ENCODE measurements around the gene NEMF. TPM values are rescaled to one million over a fixed set of nuclear protein-coding genes. Genes with fewer than 3 reads are reported as not detected.

The NEMF gene
- total and polyA plus RNA-seq, 2 donors (not counting 1 experiment from before 2014, with no cell fraction given), result 26.7 to 127 TPM

DNA sequence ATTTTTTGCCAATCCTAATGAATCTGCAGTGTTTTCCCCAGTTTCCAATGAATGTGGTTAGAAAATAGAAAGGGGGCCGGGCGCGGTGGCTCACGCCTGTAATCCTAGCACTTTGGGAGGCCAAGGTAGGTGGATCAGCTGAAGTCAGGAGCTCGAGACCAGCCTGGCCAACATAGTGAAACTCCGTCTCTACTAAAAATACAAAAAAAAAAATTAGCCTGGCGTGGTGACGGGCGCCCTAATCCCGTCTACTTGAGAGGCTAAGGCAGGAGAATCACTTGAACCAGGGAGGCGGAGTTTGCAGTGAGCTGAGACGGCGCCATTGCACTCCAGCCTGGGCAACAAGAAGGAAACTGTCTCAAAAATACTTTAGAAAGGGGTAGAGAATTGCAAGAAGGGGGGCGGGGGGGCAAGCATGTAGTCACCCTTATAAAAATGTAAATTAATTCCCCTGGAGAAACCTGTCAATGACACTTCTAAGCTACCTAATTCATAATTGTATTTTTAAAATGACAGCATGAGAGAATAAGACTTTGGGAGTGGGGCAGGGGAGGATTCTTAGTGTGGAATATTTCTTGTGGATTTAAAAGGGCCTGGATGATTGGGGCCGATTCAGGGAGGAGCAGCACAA, 82.9 kb downstream of the NEMF start:
- peak overlapping the region; percentile 98 for H3K4me3 Mint-ChIP-seq
- TF ChIP-seq, protein P1, sequence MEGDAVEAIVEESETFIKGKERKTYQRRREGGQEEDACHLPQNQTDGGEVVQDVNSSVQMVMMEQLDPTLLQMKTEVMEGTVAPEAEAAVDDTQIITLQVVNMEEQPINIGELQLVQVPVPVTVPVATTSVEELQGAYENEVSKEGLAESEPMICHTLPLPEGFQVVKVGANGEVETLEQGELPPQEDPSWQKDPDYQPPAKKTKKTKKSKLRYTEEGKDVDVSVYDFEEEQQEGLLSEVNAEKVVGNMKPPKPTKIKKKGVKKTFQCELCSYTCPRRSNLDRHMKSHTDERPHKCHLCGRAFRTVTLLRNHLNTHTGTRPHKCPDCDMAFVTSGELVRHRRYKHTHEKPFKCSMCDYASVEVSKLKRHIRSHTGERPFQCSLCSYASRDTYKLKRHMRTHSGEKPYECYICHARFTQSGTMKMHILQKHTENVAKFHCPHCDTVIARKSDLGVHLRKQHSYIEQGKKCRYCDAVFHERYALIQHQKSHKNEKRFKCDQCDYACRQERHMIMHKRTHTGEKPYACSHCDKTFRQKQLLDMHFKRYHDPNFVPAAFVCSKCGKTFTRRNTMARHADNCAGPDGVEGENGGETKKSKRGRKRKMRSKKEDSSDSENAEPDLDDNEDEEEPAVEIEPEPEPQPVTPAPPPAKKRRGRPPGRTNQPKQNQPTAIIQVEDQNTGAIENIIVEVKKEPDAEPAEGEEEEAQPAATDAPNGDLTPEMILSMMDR (IDR thresholded peaks at IDR 0.05), result no peak
- TF ChIP-seq EZH2 (IDR thresholded peaks at IDR 0.05; ENCODE audit: borderline replicate concordance, insufficient read depth, low read depth, low read length, poor library complexity, severe bottlenecking), result no peak

More for the DNA sequence above, 82.9 kb downstream of the NEMF start:
- POLR2A ChIA-PET, result interaction anchor here (0.6 to 3.0 kb wide), 4 partner anchors 11 to 183 kb away, joined by 3 to 35 read pairs (median 6); partner anchors contain the start of gene DNAAF2
- H4K20me1 ChIP-seq (ENCODE audit: control insufficient read depth, insufficient read depth, low read length, poor library complexity, severe bottlenecking), result peaks cover 15% of the 10 kb centered on the region
- H3K4me2 ChIP-seq (replicated peaks; ENCODE audit: low read depth, low read length, poor library complexity, severe bottlenecking), result peak overlapping the region; percentile 95
- intact Hi-C loops (cut with micrococcal nuclease), result loop anchor here (2.0 to 5.0 kb wide), 5 partner anchors 83 to 543 kb away; partner anchors contain the start of genes DMAC2L, L2HGDH, NEMF and RPS29
- peaks cover 22 to 29% of the 10 kb centered on the region in 2 donors for H3K4me1 ChIP-seq (ENCODE audit: control insufficient read depth in 2 of 2, insufficient read depth in 2 of 2, low read length in 2 of 2)
- CTCF ChIA-PET, result interaction anchor here (0.6 to 5.2 kb wide), 4 partner anchors 14 to 171 kb away, joined by 3 to 35 read pairs (median 3); partner anchors contain the start of genes DNAAF2 and LRR1
- H3K79me2 ChIP-seq (ENCODE audit: control insufficient read depth, insufficient read depth, low read length), result peaks cover 33% of the 10 kb centered on the region
- no peak overlapping the region for H2AFZ ChIP-seq (ENCODE audit: insufficient read depth, low read depth, low read length, poor library complexity, severe bottlenecking)
- no peaks in the 10 kb centered on the region for H3K27me3 ChIP-seq (replicated peaks in 1 of 4; ENCODE audit: control extremely low read depth in 1 of 4, control insufficient read depth in 3 of 4, insufficient read depth in 4 of 4, low read length in 3 of 4)
- no peaks in the 10 kb centered on the region for H3K9me3 ChIP-seq (ENCODE audit: control extremely low read depth in 1 of 3, control insufficient read depth in 2 of 3, insufficient read depth in 1 of 3, low read length in 2 of 3)
- no peak overlapping the region for H3K9ac ChIP-seq (ENCODE audit: low read length)
- H3K4me1 Mint-ChIP-seq, result peaks cover 31% of the 10 kb centered on the region
- no peaks in the 10 kb centered on the region for H3K27me3 Mint-ChIP-seq
- no peak for DNase-seq
- ATAC-seq (ENCODE audit: low read depth), result no peak
- H3K4me3 ChIP-seq (ENCODE audit: control extremely low read depth in 1 of 5, extremely low read depth in 1 of 5, insufficient read depth in 1 of 5, low read depth in 2 of 5, low read length in 4 of 5), result peak overlapping the region in 1 of 5 experiments; percentile 76
- peak overlapping the region; percentile 99 for H3K27ac Mint-ChIP-seq
- 98% methylated on average over 7 of the region's 15 CpGs for WGBS (ENCODE audit: insufficient coverage)
- peak overlapping the region in 1 of 2 donors; percentile 91 for H3K27ac ChIP-seq (ENCODE audit: low read length in 2 of 2)
- H3K9me3 Mint-ChIP-seq (ENCODE audit: insufficient read depth), result no peaks in the 10 kb centered on the region
- H3K36me3 ChIP-seq (replicated peaks in 1 of 2; ENCODE audit: control extremely low read depth in 1 of 2, control insufficient read depth in 1 of 2, extremely low read depth in 1 of 2, insufficient read depth in 2 of 2, low read length in 1 of 2), result peaks cover 5 to 13% of the 10 kb centered on the region in 2 experiments

Measured in B cell (primary cell).